Stimulated activated CD4-positive, alpha-beta T cell treated with anti-CD3 and anti-CD28 coated beads, Interleukin-12 subunit alpha, Interleukin-12 subunit beta, amount 100 ng/mL, for 24 hours (primary cell): ENCODE measurements around the gene CCDC68.

Source experiments
- DNase-seq, 2 experiments: peaks; one replicate each; pipeline ENCODE4 v3.0.0-alpha.2; 2020; ENCODE audit warnings: low read depth in 2 of 2

Gene CCDC68

GRCh38 chr18:54918060-54918459, 41.2 kb downstream of the CCDC68 start:
- no peak for DNase-seq

DNA sequence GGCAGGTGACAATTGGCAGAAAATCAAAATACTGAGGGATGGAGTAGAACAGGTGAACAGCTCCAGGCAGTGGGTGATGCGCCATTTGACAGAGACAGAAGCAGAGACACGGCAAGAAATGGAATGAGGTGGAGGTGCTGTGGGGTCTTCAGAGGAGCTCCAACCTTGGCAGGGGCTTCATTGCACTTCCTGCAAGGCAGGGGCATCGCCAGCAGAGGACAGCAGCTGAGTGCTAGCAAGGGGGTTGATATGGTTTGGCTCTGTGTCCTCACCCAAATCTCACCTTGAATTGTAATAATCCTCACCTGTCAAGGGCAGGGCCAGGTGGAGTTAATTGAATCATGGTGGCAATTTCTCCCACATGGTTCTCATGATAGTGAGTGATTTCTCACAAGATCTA, 42.8 kb downstream of the CCDC68 start:
- DNase-seq: no peak

DNA sequence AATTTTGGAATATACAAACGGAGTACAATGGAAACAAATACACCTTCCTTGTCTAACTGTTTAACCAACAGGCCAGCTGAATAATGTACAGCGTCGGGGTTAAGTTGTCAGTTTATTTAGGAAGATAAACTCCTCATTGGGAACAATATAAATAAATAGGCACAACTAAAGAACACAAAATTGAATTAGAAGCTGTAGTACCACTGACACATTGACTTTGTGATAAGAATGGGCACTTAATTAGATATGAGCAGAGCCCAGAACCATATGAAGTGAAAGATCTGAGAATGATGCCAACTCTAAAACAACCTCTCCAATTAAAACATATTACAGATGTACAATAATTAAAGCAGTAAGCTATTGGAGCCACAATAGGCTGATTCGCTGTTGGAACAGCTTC, 44.4 kb downstream of the CCDC68 start:
- DNase-seq: no peak

- no peak for DNase-seq
Observed at GRCh38 chr18:54911551-54911950, 47.7 kb downstream of the CCDC68 start.

DNA sequence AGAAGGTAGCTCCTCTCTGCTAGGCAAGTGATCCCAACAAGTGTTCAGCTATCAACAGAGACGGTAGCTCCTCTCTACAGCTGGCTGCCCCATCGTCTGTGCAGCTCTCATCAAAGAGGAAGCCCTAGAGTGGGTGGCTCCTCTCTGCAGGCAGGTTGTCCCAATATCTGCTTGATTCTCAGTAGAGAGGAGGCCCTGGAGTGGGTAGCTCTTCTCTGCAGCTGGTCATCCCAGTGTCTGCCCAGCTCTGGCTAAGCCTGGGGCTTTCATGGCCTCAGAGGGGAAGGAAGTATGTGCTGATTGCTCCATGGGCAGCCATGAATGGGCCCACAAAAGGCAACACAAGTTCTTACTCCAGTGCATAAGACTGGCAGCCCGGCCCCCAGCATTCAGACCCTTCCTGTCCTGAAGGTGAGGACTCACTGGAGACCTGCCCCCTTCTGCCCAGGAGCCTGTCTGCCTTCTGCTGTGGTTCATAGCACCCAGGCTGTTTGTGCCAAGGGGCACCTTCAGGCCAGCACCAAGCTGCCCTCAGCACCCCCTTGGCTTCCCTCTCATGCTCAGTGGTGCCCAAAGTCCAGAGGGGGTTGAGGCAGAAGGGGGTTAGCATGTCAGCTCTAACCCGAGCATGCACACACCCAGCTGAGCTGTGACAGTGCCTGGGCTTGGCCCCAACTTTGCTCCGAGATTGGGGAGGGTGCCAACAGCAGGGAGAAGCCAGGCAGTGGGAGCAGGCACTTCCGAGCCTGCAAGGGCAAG, 48.9 kb downstream of the CCDC68 start:
- no peak for DNase-seq

DNA sequence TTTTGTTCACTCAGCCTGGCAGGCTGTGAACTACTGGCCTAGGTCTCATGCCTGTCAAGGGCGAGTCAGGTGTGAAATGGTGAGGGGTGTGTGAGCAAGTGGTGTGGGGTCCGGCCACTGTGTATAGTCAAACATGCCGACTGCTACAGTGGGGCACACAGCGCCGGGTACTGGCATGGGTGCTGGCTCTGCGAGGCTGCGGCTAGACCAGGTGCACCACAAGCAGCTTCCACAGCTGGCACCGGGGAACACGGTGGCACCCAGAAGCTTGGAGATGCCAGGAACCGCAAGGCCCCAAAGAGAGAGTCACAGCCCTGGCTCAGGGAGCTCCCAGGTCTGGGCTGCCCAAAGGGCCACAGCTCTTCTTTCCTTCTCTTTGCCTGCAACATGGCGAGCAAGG, 49.7 kb downstream of the CCDC68 start:
- DNase-seq: no peak

DNA sequence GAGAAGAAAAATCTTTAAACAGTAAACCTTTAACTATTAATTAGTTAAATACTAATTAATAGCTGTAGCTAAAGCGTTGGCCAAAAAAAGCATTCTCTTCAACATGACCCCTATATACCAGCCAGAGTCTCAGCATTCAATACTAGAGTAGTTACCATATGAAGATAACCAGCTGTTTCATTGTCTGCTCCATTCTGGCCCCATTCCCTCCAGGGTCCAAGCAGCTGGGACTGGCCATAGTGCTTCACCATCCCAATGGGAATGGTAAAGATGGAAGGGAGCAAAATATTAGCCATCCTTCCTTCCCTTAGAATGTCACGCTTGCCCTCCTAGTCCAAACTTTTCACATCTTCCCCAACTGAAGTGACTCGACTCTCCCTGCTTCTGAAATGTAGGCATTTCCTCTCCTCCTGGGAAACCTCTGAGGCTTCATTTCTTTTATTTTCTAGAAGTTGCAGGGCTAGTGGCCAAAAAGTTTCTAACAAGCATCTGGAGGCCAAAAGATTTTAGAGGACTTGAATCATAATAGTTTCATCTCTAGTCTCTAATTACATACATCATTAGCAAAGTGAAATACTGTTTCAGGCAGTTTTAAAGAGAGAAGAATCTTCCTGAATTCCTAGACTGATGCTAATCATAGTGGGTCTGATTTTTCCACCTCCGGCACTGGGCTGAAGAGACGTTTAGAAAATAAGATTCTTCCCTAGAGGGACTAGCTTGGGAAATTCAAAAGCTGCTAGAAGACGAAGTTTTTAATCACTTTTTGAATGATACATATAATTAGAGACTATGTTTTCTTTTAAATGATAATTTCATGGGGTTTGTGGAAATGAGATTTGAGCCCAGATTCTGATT, 52.7 kb downstream of the CCDC68 start:
- DNase-seq: no peak

- DNase-seq: no peak
Observed at GRCh38 chr18:54905629-54906028, 53.6 kb downstream of the CCDC68 start.

GRCh38 chr18:54904581-54904980, 54.7 kb downstream of the CCDC68 start:
- DNase-seq: no peak

GRCh38 chr18:54900290-54900689, 59.0 kb downstream of the CCDC68 start:
- DNase-seq: no peak

DNA sequence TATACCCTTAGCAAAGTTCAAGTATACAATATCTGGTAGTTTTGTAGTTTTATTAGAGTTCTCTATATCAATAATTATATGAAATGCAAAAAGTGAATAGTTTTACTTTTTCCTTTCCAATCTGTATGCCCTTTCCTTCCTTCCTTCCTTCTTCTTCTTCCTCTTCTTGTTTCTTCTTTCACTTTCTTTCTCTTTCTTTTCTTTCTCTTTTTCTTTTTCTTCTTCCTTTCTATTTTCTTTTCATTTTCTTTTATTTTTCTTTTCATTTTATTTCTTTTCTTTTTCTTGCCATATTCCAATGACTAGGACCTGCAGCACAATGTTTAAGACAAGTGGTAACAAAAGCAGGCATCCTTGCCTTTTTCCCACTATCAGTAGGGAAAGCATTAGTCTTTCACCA, 59.8 kb downstream of the CCDC68 start:
- DNase-seq: no peak

GRCh38 chr18:54888933-54889332, 70.3 kb downstream of the CCDC68 start:
- no peak for DNase-seq

DNA sequence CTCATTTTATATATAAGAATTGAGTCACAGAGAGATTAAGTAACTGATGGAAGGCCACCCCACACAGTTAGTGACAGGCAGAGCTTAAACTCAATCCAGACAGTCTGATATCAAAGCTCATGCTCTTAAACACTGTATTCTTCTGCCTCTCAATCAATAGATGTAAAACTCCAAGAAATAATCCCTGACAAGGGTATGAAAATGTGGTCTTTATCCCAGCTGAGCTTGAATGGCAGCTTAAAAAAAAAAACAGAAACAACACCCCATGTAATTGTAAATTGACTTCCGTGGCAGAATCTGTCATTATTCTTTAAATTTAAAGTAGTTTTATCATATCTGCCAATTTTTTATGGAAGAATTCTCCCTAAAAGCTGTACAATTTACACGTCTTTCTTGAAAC, 70.9 kb downstream of the CCDC68 start:
- no peak for DNase-seq

- DNase-seq: no peak
Observed at GRCh38 chr18:54883816-54884604, 75.3 kb downstream of the CCDC68 start.

GRCh38 chr18:54882318-54882717, 76.9 kb downstream of the CCDC68 start:
- DNase-seq: no peak

- DNase-seq: no peak
Observed at GRCh38 chr18:54881229-54881768, 78.0 kb downstream of the CCDC68 start.

GRCh38 chr18:54880395-54881105, 78.7 kb downstream of the CCDC68 start:
- DNase-seq: no peak

DNA sequence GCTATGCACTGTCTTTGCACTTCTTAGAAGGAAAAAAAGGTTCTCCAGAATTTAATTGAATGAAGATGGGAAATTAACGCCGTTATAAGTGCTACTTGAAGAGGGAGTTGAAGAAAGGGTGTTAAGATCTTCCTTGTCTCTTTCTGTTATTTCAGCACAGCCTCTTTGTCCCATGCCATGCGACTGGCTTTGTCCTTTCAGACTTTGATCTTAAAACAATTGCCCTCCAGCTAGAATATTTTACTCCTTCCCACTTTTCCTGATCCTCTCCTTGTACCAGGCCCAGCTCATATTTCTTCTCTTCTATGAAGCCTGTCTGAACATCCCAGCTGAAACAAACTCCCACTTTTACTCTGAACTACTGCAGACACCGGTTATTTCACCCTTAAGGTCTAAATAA, 79.6 kb downstream of the CCDC68 start:
- no peak for DNase-seq

DNA sequence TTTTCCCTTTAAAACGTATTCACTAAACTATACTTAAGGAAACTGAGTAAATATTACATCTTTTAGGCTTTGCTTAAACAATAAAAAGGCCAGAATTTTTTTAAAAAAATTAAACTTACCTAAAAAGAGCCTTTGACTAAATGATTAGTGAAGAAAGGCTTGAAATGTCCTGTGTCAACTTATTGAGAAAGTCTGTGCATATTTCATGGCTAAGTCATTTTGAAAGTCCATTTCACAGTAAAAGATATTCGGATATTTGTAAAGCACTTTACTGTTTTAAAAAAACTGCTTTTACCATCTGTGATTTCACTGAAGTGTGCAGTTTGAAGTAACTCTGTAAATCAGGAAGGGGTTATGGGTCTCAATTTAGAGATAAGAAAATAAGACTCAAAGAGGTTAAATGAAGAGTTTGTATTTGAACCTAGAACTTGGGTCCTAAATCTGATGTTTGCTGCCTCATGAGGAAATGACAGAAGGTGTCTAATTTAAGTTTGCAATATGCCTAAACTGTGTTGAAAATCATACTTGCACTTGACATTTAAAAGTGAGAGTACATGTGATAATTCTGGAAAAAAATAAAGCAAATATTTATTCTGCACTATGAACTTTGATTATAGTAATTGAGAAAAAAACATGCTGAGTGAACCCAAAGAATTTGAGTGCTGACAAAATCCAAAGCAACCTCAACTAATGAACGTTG, 80.5 kb downstream of the CCDC68 start:
- DNase-seq: no peak

DNA sequence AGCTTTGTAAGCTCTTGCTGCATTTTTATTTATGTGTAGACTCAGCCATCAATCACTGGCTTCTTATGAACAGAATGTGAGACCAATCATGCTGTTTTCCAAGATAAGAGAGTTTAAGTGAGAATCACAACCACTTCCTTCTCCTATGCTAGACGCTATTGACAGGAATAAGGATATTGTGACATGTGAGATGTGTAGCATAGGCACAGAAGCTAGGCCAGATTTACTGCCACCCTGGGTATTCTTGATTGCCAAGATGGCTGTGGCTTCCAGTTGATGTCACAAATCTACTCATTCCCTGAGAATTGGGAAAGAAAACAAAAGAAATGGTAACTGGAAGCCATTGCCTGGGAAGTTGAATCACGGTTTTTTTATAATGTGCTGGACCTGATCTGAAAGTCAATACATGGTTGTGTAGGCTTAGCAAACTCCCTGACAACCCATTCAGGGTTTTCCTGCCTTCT, 81.1 kb downstream of the CCDC68 start:
- DNase-seq: no peak

GRCh38 chr18:54877076-54877475, 82.2 kb downstream of the CCDC68 start:
- DNase-seq: no peak
